ENCODE data around the gene CLDN22. TPM values are rescaled to one million over a fixed set of nuclear protein-coding genes. Genes with fewer than 3 reads are reported as not detected.
A peak's percentile ranks its signal among the peaks of the same experiment; 100 is the strongest.

Gene CLDN22
- total and polyA plus RNA-seq, 10 of the 15 experiments (the other 5 are each of a cell fraction or from before 2014, with no cell fraction given), result not detected

GRCh38 chr4:183297675-183298074 is 22.4 kb downstream of the CLDN22 start (continued):
- TF ChIP-seq, protein P1, sequence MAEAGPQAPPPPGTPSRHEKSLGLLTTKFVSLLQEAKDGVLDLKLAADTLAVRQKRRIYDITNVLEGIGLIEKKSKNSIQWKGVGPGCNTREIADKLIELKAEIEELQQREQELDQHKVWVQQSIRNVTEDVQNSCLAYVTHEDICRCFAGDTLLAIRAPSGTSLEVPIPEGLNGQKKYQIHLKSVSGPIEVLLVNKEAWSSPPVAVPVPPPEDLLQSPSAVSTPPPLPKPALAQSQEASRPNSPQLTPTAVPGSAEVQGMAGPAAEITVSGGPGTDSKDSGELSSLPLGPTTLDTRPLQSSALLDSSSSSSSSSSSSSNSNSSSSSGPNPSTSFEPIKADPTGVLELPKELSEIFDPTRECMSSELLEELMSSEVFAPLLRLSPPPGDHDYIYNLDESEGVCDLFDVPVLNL (IDR thresholded peaks at IDR 0.05; ENCODE audit: low read depth, low read length), result no peak
- no peak for TF ChIP-seq RCOR1 (conservative IDR thresholded peaks at IDR 0.05; ENCODE audit: low read depth, low read length)
- TF ChIP-seq IKZF1 (conservative IDR thresholded peaks at IDR 0.05), result peak; percentile 33; the same call in 1 of the 2 replicates
- peak; percentile 42; the same call in 1 of the 2 replicates for TF ChIP-seq DPF2 (IDR thresholded peaks at IDR 0.05)
- TF ChIP-seq SIX5 (IDR thresholded peaks at IDR 0.05; ENCODE audit: low read depth, low read length, severe bottlenecking), result no peak
- 0 out of 2 replicates have a peak, but pooled peaks have one; percentile 32 for TF ChIP-seq GATAD2B (conservative IDR thresholded peaks at IDR 0.05; ENCODE audit: low read depth)
- no peak for TF ChIP-seq CHD4 (IDR thresholded peaks at IDR 0.05)
- TF ChIP-seq CUX1 (IDR thresholded peaks at IDR 0.05; ENCODE audit: insufficient replicate concordance, low read depth, low read length), result no peak
- peak; percentile 32; the same call in 1 of the 2 replicates for TF ChIP-seq RB1 (IDR thresholded peaks at IDR 0.05; ENCODE audit: borderline replicate concordance)

Measured in GM12878 (cell line).